Stimulated activated CD4-positive, alpha-beta T cell treated with anti-CD3 and anti-CD28 coated beads, Interleukin-15, amount 100 ng/mL, for 1 hour (primary cell): Measurements from ENCODE around the gene CITED2.

Experiments
- DNase-seq, 2 donors: peaks; one replicate each; pipeline ENCODE4 v3.0.0-alpha.2; 2020; ENCODE audit warnings: low read depth in 1 of 2, low spot score in 1 of 2

Gene CITED2

GRCh38 chr6:139334806-139335446 lies 39.5 kb downstream of the CITED2 start:
- DNase-seq = no peak

DNA sequence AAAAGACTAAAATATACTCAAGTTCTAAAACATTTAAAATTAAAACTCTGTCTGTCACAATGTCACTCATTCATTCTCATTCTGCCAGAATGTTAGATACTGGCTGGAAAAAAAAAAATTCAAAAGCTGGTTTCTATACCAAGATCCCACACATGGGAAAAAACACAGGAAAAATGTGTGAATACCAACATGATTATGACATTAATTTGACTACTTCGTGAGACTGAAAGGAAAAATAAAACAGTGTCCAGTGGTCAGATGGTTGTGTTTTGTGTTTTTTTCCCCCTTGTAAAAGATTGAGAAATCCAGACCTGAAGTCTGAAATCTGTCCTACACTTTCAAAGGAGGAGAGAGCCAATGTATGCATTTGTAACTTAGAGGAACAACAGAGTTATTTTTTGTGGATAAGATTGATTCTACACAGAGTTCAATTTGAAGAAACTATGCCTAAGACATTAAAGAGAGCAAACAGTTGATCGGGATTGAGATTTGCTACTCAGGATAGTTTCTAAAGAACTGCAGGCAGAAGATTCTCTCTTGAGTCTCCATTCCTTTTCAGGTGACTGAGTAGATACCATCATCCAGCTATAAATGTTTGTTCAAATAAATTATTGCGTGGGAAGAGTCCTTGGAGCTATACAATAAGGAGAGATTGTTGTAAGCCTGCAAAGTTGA lies 43.5 kb downstream of the CITED2 start:
- no peak for DNase-seq

GRCh38 chr6:139330306-139330705 lies 44.1 kb downstream of the CITED2 start:
- no peak for DNase-seq

DNA sequence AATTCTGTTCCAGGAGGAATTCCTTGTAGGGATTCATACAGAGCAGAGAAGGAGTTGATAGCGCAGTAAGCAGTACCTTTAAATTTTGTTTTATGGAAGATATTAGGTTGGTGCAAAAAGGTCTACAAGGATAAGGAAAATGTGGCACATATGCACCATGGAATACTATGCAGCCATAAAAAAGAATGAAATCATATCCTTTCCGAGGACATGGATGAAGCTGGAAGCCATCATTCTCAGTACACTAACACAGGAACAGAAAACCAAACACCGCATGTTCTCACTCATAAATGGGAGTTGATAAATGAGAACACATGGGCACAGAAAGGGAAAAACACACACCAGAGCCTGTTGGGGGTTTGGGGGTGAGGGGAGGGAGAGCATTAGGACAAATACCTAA lies 45.2 kb downstream of the CITED2 start:
- no peak for DNase-seq

DNA sequence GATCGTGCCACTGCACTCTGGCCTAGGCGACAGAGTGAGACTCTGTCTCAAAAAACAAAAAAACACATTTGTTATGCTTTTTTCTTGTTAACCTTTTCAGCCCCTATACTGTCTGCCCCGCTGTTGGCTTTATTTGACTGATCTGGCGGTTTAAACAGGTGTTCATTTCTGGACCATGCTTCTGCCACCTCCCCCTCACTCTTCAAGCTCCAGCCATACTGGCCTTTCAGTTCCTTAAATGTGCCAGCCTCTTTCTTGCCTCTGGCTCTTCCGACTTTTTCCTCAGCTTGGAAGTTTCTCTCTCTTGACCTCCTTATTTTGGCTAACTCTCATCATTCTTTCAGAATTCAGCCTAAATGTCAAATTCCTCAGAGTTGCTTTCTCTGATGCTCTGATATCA lies 47.4 kb downstream of the CITED2 start:
- no peak for DNase-seq

GRCh38 chr6:139325686-139326085 lies 48.8 kb downstream of the CITED2 start:
- DNase-seq = no peak

DNA sequence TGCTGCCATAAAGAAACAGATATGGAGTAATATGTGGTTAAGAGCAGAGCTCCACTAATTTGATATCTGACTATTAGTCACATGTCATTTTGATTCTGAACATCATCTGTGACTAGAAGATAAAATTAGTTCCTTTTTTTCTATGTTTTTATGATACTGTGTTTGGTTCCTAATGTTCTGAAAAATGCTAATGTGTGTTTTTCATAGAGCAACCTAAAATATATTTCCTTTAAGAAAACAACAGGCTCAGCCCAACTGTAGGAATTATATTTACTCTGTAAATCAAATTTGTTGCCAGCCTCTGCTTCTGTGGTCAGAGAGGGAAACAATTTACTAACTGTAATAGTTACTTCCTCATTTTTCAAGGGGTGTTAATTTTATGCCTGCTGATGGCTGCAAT lies 49.3 kb downstream of the CITED2 start:
- no peak for DNase-seq

DNA sequence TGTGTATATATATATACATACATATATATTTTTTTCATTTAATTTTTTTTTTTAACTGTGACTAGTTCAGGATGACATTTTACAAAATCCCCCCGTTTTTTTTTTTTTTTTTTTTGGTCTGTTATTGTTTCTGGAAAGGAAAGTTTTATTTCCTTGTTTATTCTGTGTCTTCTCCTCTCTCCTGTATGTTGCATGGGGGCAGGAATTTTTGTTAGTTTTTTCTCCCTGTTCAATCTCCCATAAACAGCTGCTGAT lies 50.2 kb downstream of the CITED2 start:
- DNase-seq = no peak

GRCh38 chr6:139323511-139324300 lies 50.7 kb downstream of the CITED2 start:
- peak; percentile 42 to 59 for DNase-seq
